H1 (cell line): Measurements from ENCODE around the gene PANX2. TPM values are rescaled to one million over a fixed set of nuclear protein-coding genes. Genes with fewer than 3 reads are reported as not detected.

ENCODE experiments used
- CEBPB ChIP-seq: IDR thresholded peaks from 2 replicates; pipeline ENCODE4 v1.6.1; 2012; ENCODE audit warnings: low read depth, low read length
- CHD1 ChIP-seq: IDR thresholded peaks from 2 replicates; pipeline ENCODE4 v1.6.1; 2012; ENCODE audit warnings: low read depth, low read length, improper control_type of control experiment
- CHD7 ChIP-seq: fragments of 300-600 bp; sonication (generic); IDR thresholded peaks from 2 replicates; pipeline ENCODE4 v1.7.1; 2012; ENCODE audit warnings: low read length, moderate library complexity, mild to moderate bottlenecking, inconsistent platforms; ENCODE audit not compliant: insufficient replicate concordance
- HDAC2 ChIP-seq, 2 experiments: fragments of 300-600 bp in 1 of 2; sonication (generic) in 1 of 2; IDR thresholded peaks; 2 replicates each; pipeline ENCODE4 v1.6.1; 2011 to 2012; ENCODE audit warnings: low read depth in 2 of 2, low read length in 2 of 2, mild to moderate bottlenecking in 2 of 2, moderate library complexity in 2 of 2, borderline replicate concordance in 1 of 2, inconsistent platforms in 1 of 2
- KDM1A ChIP-seq: fragments of 200-600, 300-600 bp; sonication (generic); IDR thresholded peaks from 2 replicates; pipeline ENCODE4 v1.7.1; 2016; ENCODE audit warnings: mild to moderate bottlenecking, low read length, borderline replicate concordance
- MAFK ChIP-seq: IDR thresholded peaks from 2 replicates; pipeline ENCODE4 v1.6.1; 2012; ENCODE audit warnings: low read depth, mild to moderate bottlenecking, improper control_type of control experiment, low read length
- NRF1 ChIP-seq: IDR thresholded peaks from 2 replicates; pipeline ENCODE4 v1.6.1; 2011; ENCODE audit warnings: mild to moderate bottlenecking, low read depth, low read length, improper control_type of control experiment
- RBBP5 ChIP-seq: IDR thresholded peaks from 2 replicates; pipeline ENCODE4 v1.7.1; 2012; ENCODE audit warnings: low read depth, mild to moderate bottlenecking, inconsistent platforms, low read length, moderate library complexity, borderline replicate concordance
- RXRA ChIP-seq: IDR thresholded peaks from 2 replicates; pipeline ENCODE4 v1.6.1; 2011; ENCODE audit warnings: low read depth, mild to moderate bottlenecking, low read length, moderate library complexity; ENCODE audit not compliant: insufficient read depth
- ZNF274 ChIP-seq: IDR thresholded peaks from 2 replicates; pipeline ENCODE4 v1.7.0; 2012; ENCODE audit warnings: low read length, borderline replicate concordance; ENCODE audit errors: extremely low read depth
- polyA plus RNA-seq, 7 experiments: library from polyadenylated mRNA; depleted of rRNA in 3 of 7; stranded (reverse) in 5 of 7; unstranded in 2 of 7; fragments of >200 nt in 5 of 7; fragments of 200-250 nt in 2 of 7; gene quantifications; 1 replicate in 5 of 7; 2 replicates in 1 of 7; 4 replicates in 1 of 7; pipeline versions ENCODE4 v1.2.1 to v1.2.3, GENCODE V29; 2011 to 2013; ENCODE audit warnings: missing spikeins in 2 of 7, mixed read lengths in 2 of 7
- total RNA-seq: library from RNA; stranded (reverse); fragmentation: NEBNext Ultra II Directional; extraction: Animal tissue kit (Norgen Biotek cat#: 25700); gene quantifications from 2 replicates; pipeline ENCODE4 v1.2.1, GENCODE V29; 2021

Gene PANX2
- total and polyA plus RNA-seq, 2 of the 8 experiments (the other 6 are each of a cell fraction or from before 2014, with no cell fraction given), result 3.5 to 5.0 TPM

- no peak for TF ChIP-seq CHD7
- no peak for TF ChIP-seq CHD1
- no peak for TF ChIP-seq CEBPB
- no peak for TF ChIP-seq MAFK
- TF ChIP-seq ZNF274, result no peak
- TF ChIP-seq RBBP5, result no peak
- TF ChIP-seq RXRA, result no peak
- no peak for TF ChIP-seq HDAC2 (IDR thresholded peaks at IDR 0.05; ENCODE audit: borderline replicate concordance in 1 of 2, low read depth in 2 of 2, low read length in 2 of 2)
- TF ChIP-seq KDM1A, result no peak
- no peak for TF ChIP-seq NRF1
Measured at GRCh38 chr22:50183141-50183971, 12.8 kb downstream of the PANX2 start (continued).
